ENCODE data around the gene RABIF.

GRCh38 chr1:202880062-202880461 is 8.9 kb downstream of the RABIF start:
- TF ChIP-seq POLR2A (IDR thresholded peaks at IDR 0.05) (no peak), CTCF (IDR thresholded peaks at IDR 0.05) (no peak), EP300 (IDR thresholded peaks at IDR 0.05) (no peak)

Measured in suprapubic skin (tissue), 3 donors.